HG03457 (cell line): Measurements from ENCODE around the gene FKBP15.
"Not testable (repeated sequence)": the region's sequence is repeated elsewhere in the genome, so short reads cannot be mapped to it uniquely, and the experiment has no call there.

Source experiments
- ATAC-seq: cut with Tn5 transposase; IDR thresholded peaks from one replicate; pipeline ENCODE4 v1.9.1; 2021; ENCODE audit warnings: moderate number of reproducible peaks; ENCODE audit not compliant: unreplicated experiment

Gene FKBP15

GRCh38 chr9:113149561-113149960 is 71.5 kb downstream of the FKBP15 start:
- not testable (repeated sequence) for ATAC-seq

DNA sequence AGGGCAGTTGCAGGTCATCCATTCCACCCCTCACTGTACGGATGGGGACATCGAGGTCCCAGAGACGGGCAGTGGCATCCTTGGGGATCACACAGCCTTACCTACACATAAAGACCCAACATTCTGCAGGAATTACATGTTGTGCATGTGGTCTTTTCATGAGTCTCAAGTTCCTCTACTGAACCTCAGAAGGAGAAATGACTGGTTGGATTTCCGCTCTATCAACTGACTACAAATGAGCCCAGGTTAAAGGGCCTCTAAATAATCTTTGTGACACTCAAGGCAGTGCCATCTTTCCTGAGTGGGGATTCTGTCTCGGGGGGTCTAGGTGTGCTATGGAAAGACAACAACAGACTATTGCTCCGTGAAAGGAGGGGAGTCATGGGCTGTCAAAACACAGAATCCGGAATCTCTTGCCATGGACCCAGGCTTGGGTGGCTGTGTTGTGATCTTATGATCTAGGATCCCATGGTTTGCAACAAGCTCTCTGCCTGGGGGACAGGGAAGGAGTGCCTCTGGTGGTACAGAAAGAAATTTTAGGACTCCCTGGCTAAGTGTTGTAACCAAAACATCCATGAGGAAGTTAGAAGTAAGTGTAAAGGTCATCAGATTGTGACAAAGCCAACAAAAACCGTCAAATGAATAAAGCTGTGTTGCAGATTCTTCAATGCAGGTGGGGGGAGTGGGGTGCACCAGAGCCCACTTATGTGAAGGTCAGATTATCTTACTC is 72.1 kb downstream of the FKBP15 start:
- ATAC-seq = no peak

DNA sequence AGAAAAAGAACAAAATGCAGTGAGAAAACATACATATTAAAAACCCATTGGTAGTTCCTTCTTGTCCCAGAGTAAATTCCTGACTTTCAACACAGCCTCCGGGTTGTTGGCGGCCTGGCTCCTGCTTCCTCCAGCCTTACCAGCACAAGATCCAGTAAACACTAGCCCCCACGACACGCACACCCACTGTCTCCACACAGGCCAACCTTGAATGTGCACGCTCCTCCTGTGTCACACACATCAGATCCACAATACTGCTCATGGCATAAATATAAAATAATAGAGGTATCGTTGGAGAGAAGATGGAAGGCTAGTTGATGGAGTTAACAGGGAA is 72.7 kb downstream of the FKBP15 start:
- ATAC-seq = no peak

GRCh38 chr9:113143432-113144227 is 77.4 kb downstream of the FKBP15 start:
- ATAC-seq = no peak

DNA sequence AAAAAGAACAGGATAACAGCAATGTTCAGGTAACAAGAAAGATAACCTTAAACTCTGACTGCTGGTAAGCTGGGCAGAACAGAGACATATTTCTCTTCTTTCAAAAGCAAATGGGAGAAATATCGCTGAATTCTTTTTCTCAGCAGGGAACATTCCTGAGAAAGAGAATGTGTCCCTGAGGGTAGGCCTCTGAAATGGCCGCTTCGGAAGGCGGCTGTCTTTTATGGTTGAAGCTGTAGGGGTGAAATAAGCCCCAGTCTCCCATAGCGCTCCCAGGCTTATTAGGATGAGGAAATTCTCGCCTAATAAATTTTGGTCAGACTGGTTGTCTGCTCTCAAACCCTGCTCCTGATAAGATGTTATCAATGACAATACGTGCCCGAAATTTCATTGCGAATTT is 80.2 kb downstream of the FKBP15 start:
- not testable (repeated sequence) for ATAC-seq

GRCh38 chr9:113139953-113140352 is 81.1 kb downstream of the FKBP15 start:
- ATAC-seq = no peak

GRCh38 chr9:113139225-113139829 is 81.8 kb downstream of the FKBP15 start:
- ATAC-seq = no peak

DNA sequence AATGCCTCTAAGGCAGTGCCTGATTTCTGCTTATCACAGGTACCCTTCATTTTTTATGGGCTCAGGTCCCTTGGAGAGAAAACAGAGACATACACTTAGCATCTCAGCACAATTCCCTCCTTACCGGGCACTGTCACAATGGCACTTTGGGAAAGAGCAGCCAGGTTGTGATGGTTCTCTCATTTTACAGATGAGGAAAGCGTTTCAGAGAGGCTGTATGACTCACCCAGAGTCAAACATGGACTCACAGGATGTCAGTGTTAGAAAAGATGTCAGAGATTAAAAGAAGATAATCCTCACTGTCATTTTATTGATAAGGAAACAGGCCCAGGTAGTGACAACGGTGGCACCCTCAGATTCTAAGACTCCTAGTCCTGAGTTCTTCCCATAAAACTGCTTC is 82.3 kb downstream of the FKBP15 start:
- ATAC-seq = no peak

- no peak for ATAC-seq
Observed at GRCh38 chr9:113137196-113138168, 83.6 kb downstream of the FKBP15 start.

DNA sequence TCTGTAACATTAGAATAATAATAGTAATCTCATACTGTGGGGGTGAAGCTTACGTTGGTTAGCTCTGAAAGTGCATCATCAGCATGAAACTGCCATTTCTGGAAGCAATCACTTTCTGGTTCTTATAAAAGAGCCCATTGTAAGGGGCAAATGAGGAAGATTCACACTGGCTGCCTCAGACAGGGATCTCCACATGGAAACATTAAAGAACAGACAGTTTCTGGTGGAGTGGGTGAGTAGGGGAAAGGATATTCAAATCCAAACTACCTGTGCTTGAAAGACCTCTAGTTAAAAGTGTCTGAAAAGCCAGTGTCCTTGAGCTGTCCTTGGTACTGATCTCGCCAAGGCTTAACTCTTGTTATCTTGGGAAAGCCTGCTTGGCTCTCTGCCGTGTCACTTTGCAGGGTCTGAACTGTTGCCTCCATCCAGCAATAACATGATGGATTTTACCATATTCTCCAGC is 89.4 kb downstream of the FKBP15 start:
- no peak for ATAC-seq

DNA sequence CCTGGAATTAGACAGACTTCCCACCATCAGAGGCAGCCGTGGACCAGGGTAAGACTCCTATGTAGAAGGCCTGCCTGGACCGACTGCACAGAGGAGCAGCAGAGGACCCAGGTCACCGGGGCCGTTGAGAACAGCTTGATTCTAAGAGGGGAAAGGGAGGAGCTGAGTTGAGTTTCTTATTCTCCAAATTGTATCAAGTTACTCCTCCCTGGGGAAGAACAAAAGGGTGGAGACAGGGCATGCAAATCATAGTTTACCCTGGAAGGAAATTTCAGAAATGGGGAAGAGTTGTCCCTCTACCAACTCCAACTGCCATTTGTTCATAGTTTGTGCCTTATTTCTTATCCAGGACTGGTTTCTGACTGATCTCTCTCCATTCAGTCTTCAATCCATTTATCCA is 91.2 kb downstream of the FKBP15 start:
- ATAC-seq = no peak

DNA sequence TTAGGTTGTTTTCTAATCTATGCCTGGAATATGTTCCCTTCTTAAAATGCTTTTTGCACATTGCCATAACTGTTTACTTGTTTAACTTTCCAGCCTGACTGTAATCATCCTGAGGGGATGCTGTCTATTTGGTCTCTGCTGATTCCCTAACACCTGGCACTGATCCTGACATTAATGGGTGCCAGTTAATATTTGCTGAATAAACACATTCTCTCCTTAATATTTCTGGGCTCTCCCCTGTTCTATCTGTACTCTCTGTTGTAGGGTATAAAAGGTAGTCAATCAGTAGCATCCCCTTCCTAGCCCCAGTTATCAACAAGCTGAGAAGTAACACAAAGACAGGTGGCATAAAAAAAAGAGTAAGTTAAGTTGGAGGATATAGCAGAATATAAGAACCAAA is 91.6 kb downstream of the FKBP15 start:
- ATAC-seq = no peak

GRCh38 chr9:113125386-113126035 is 95.6 kb downstream of the FKBP15 start:
- ATAC-seq = no peak

DNA sequence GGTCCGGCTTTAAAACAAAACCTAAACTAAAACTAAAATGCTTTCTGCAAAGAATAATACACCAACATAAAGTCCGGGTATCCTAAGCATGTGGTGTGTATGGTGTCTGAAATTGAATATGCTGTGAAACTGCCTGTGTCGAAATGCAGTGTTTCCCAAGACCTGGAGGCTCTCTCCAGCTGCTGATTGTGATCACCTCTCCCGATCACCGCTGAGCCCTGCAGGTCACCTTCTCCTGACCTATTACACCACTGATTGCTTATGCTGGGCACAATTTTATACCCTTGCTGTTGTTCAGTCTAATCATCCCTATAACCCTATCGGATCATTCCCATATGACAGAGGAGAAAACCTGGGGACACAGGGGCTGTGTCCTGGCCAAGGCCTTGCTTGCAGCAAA is 102.2 kb downstream of the FKBP15 start:
- ATAC-seq = not testable (repeated sequence)
